ENCODE measurements around the gene TEKT5.
"Not testable (repeated sequence)": the region's sequence is repeated elsewhere in the genome, so short reads cannot be mapped to it uniquely, and the experiment has no call there.

Gene TEKT5

GRCh38 chr16:10657925-10658324 is 36.8 kb downstream of the TEKT5 start:
- no peak for DNase-seq

GRCh38 chr16:10656618-10657017 is 38.1 kb downstream of the TEKT5 start:
- no peak for DNase-seq

GRCh38 chr16:10655415-10655977 is 39.2 kb downstream of the TEKT5 start:
- DNase-seq: no peak

- no peak for DNase-seq
Measured at GRCh38 chr16:10654592-10655414, 39.9 kb downstream of the TEKT5 start.

- no peak for DNase-seq
Measured at GRCh38 chr16:10652730-10653590, 41.8 kb downstream of the TEKT5 start.

- DNase-seq: not testable (repeated sequence)
Measured at GRCh38 chr16:10649098-10649497, 45.6 kb downstream of the TEKT5 start.

- DNase-seq: no peak
Measured at GRCh38 chr16:10647721-10648296, 46.9 kb downstream of the TEKT5 start.

- DNase-seq: no peak
Measured at GRCh38 chr16:10647264-10647720, 47.4 kb downstream of the TEKT5 start.

GRCh38 chr16:10646581-10647263 is 48.0 kb downstream of the TEKT5 start:
- DNase-seq: no peak

- no peak for DNase-seq
Measured at GRCh38 chr16:10646228-10646580, 48.5 kb downstream of the TEKT5 start.

GRCh38 chr16:10644092-10644491 is 50.6 kb downstream of the TEKT5 start:
- no peak for DNase-seq

- no peak for DNase-seq
Measured at GRCh38 chr16:10642964-10643363, 51.8 kb downstream of the TEKT5 start.

GRCh38 chr16:10641953-10642949 is 52.5 kb downstream of the TEKT5 start:
- no peak for DNase-seq

GRCh38 chr16:10641555-10641952 is 53.2 kb downstream of the TEKT5 start:
- no peak for DNase-seq

GRCh38 chr16:10640934-10641333 is 53.8 kb downstream of the TEKT5 start:
- DNase-seq: no peak

GRCh38 chr16:10638101-10638500 is 56.6 kb downstream of the TEKT5 start:
- DNase-seq: no peak

GRCh38 chr16:10637337-10638037 is 57.2 kb downstream of the TEKT5 start:
- DNase-seq: no peak

GRCh38 chr16:10635365-10636021 is 59.2 kb downstream of the TEKT5 start:
- DNase-seq: no peak

GRCh38 chr16:10633429-10633828 is 61.3 kb downstream of the TEKT5 start:
- DNase-seq: not testable (repeated sequence)

GRCh38 chr16:10631886-10632285 is 62.8 kb downstream of the TEKT5 start:
- no peak for DNase-seq

All from CD4-positive, alpha-beta T cell treated with Interleukin-4 for 1 hour (primary cell).